Naive thymus-derived CD4-positive, alpha-beta T cell (primary cell): Measurements from ENCODE around the gene ZNF253. TPM values are rescaled to one million over a fixed set of nuclear protein-coding genes. Genes with fewer than 3 reads are reported as not detected.
"Not testable (repeated sequence)": the region's sequence is repeated elsewhere in the genome, so short reads cannot be mapped to it uniquely, and the experiment has no call there.

Source experiments
- ATAC-seq: fragments of 150-1000 bp; cut with Tn5 transposase; 2 replicates; pipeline ENCODE4 v1.10.0; 2021; ENCODE audit warnings: mild to moderate bottlenecking, moderate library complexity
- CTCF ChIA-PET: fragments of 350-600 bp; sonication (Branson Sonifier 250); formaldehyde crosslinking; loops from one replicate; lab custom pipeline; 2021; ENCODE audit warnings: antibody characterized with exemption; lab: Charles Lee
- POLR2A ChIA-PET: fragments of 350-600 bp; sonication (Branson Sonifier 250); formaldehyde crosslinking; loops from one replicate; lab custom pipeline; 2021; ENCODE audit warnings: antibody characterized with exemption, inconsistent platforms; lab: Charles Lee
- DNase-seq, 9 donors: peaks; one replicate each; pipeline versions ENCODE4 v3.0.0 to v3.0.0-alpha.2; 2020 to 2022; ENCODE audit warnings: mixed read lengths in 1 of 9
- H3K27ac ChIP-seq: one replicate; pipeline ENCODE4 v1.7.0; 2013; ENCODE audit warnings: mild to moderate bottlenecking, low read depth, low read length, moderate library complexity
- H3K27me3 ChIP-seq, 2 donors: one replicate each; pipeline ENCODE4 v1.7.0; 2013; ENCODE audit warnings: low read length in 2 of 2, mild to moderate bottlenecking in 2 of 2, moderate library complexity in 2 of 2; ENCODE audit not compliant: control insufficient read depth in 2 of 2, insufficient read depth in 2 of 2
- H3K36me3 ChIP-seq, 3 experiments: 1 replicate in 2 of 3; 2 replicates in 1 of 3; pipeline ENCODE4 v1.7.0; 2013; ENCODE audit warnings: low read length in 3 of 3, mild to moderate bottlenecking in 3 of 3, moderate library complexity in 1 of 3; ENCODE audit not compliant: insufficient read depth in 3 of 3, control insufficient read depth in 2 of 3
- H3K4me1 ChIP-seq, 2 donors: one replicate each; pipeline ENCODE4 v1.7.0; 2013; ENCODE audit warnings: low read length in 2 of 2, mild to moderate bottlenecking in 2 of 2, moderate library complexity in 1 of 2; ENCODE audit not compliant: control insufficient read depth in 2 of 2, insufficient read depth in 2 of 2
- H3K4me3 ChIP-seq: 2 replicates; pipeline ENCODE4 v1.7.0; 2013; ENCODE audit warnings: mild to moderate bottlenecking, low read length
- H3K9me3 ChIP-seq, 3 experiments: 1 replicate in 2 of 3; 2 replicates in 1 of 3; pipeline ENCODE4 v1.7.0; 2013; ENCODE audit warnings: low read length in 3 of 3; ENCODE audit not compliant: control insufficient read depth in 2 of 3
- H3K27ac Mint-ChIP-seq, 9 donors: one replicate each; pipeline ENCODE4 v1.8.0; 2020 to 2022; ENCODE audit warnings: mixed read lengths in 9 of 9, mild to moderate bottlenecking in 8 of 9, moderate library complexity in 5 of 9, inconsistent platforms in 2 of 9
- H3K27me3 Mint-ChIP-seq, 5 donors: one replicate each; pipeline ENCODE4 v1.8.0; 2021 to 2022; ENCODE audit warnings: mixed read lengths in 5 of 5, mild to moderate bottlenecking in 1 of 5
- H3K36me3 Mint-ChIP-seq, 5 donors: one replicate each; pipeline ENCODE4 v1.8.0; 2020 to 2022; ENCODE audit warnings: mixed read lengths in 5 of 5, mild to moderate bottlenecking in 3 of 5, inconsistent platforms in 1 of 5
- H3K4me1 Mint-ChIP-seq, 7 donors: one replicate each; pipeline ENCODE4 v1.8.0; 2020 to 2022; ENCODE audit warnings: mixed read lengths in 7 of 7, mild to moderate bottlenecking in 3 of 7, inconsistent platforms in 1 of 7
- H3K4me3 Mint-ChIP-seq, 10 donors: one replicate each; pipeline ENCODE4 v1.8.0; 2020 to 2022; ENCODE audit warnings: mild to moderate bottlenecking in 10 of 10, mixed read lengths in 10 of 10, moderate library complexity in 6 of 10, inconsistent platforms in 2 of 10
- H3K9me3 Mint-ChIP-seq, 11 donors: one replicate each; pipeline ENCODE4 v1.8.0; 2020 to 2022; ENCODE audit warnings: mixed read lengths in 11 of 11, mild to moderate bottlenecking in 4 of 11, inconsistent platforms in 1 of 11, moderate library complexity in 1 of 11
- intact Hi-C, 2 donors: fragments of 100-400 bp; cut with micrococcal nuclease; formaldehyde crosslinking; loops; one replicate each; pipeline ENCODE4 v1.15.1; 2023
- polyA plus RNA-seq, 2 donors: library from polyadenylated mRNA; unstranded; fragments of 300-500 nt; fragmentation: Illumina TruSeq; gene quantifications; one replicate each; pipeline ENCODE4 v1.2.3, GENCODE V29; 2021
- total RNA-seq, 6 experiments: library from RNA in 5 of 6; stranded (reverse) in 5 of 6; gene quantifications; 1 replicate in 5 of 6; 2 replicates in 1 of 6; pipeline ENCODE4 v1.2.3 and lab custom pipeline; 2021 to 2026

The ZNF253 gene
- total and polyA plus RNA-seq, 7 experiments from 2014 or later = 9.5 to 33.8 (median 14.8) TPM

GRCh38 chr19:19821976-19822375 is 43.7 kb upstream of the ZNF253 start:
- Mint-ChIP-seq H3K4me1 (peaks cover 6 to 50% (median 30%) of the 10 kb centered on the region in 7 donors), H3K4me3 (peak overlapping the region; percentile 97 to 100 (median 99)), H3K9me3 (peaks cover 0 to 62% (median 23%) of the 10 kb centered on the region in 11 donors), H3K27ac (peak overlapping the region; percentile 83 to 100 (median 100)), H3K36me3 (peaks cover 11 to 48% (median 45%) of the 10 kb centered on the region in 5 donors)
- peaks cover 14 to 26% of the 10 kb centered on the region in 2 donors for H3K4me1 ChIP-seq
- H3K27ac ChIP-seq = peak overlapping the region; percentile 98
- H3K4me3 ChIP-seq = peak overlapping the region; percentile 56
- peaks cover 0 to 15% (median 4%) of the 10 kb centered on the region in 3 experiments for H3K36me3 ChIP-seq
- not testable (repeated sequence) for ATAC-seq, DNase-seq, H3K9me3 ChIP-seq, H3K27me3 Mint-ChIP-seq, H3K27me3 ChIP-seq
- CTCF ChIA-PET = interaction anchor here (0.8 to 1.1 kb wide), 4 partner anchors 13 to 89 kb away, joined by 3 to 6 read pairs (median 4); partner anchors contain the start of genes ZNF14 and ZNF253
- POLR2A ChIA-PET = interaction anchor here (0.6 to 7.0 kb wide), 32 partner anchors 9 to 1684 kb away, joined by 3 to 130 read pairs (median 4); partner anchors contain the start of genes ATP13A1, ZNF101, ZNF14 and ZNF253
- intact Hi-C loops = loop anchor here (1.0 to 5.0 kb wide), 10 partner anchors 43 to 285 kb away; partner anchors contain the start of genes ATP13A1 (in 2 of the 2), ZNF101 (in 2 of the 2), ZNF14 (in 2 of the 2) and ZNF93 (in 2 of the 2)

- H3K27ac ChIP-seq = no peak overlapping the region
- DNase-seq (no peak), ATAC-seq (no peak)
- H3K27ac Mint-ChIP-seq = peak overlapping the region in 2 of 9 donors; percentile 4 to 39
- no peaks in the 10 kb centered on the region for H3K27me3 ChIP-seq
- no peaks in the 10 kb centered on the region for H3K9me3 ChIP-seq
- H3K27me3 Mint-ChIP-seq = no peaks in the 10 kb centered on the region
- H3K4me1 Mint-ChIP-seq = peaks cover 0 to 31% (median 20%) of the 10 kb centered on the region in 7 donors
- no peak overlapping the region for H3K4me3 ChIP-seq
- peaks cover 0 to 65% (median 35%) of the 10 kb centered on the region in 11 donors for H3K9me3 Mint-ChIP-seq
- CTCF ChIA-PET = no interaction called here
- H3K4me3 Mint-ChIP-seq = no peak overlapping the region
- H3K4me1 ChIP-seq = peaks cover 5 to 16% of the 10 kb centered on the region in 2 donors
- intact Hi-C loops = loop anchor here (5.0 kb wide), 2 partner anchors 92 to 287 kb away; partner anchors contain the start of genes CILP2 (in 1 of the 2) and ZNF14 (in 1 of the 2)
- POLR2A ChIA-PET = interaction anchor here (1.0 to 7.0 kb wide), 5 partner anchors 14 to 156 kb away, joined by 3 to 130 read pairs (median 8); partner anchors contain the start of genes ZNF101 and ZNF253
- peaks cover 0 to 10% (median 3%) of the 10 kb centered on the region in 3 experiments for H3K36me3 ChIP-seq
- H3K36me3 Mint-ChIP-seq = peaks cover 16 to 44% (median 30%) of the 10 kb centered on the region in 5 donors
Observed at GRCh38 chr19:19823916-19824315, 41.8 kb upstream of the ZNF253 start.

- CTCF ChIA-PET = no interaction called here
Observed at GRCh38 chr19:19826875-19827274, 38.8 kb upstream of the ZNF253 start.

GRCh38 chr19:19835560-19836038 is 30.1 kb upstream of the ZNF253 start:
- Histone ChIP-seq H3K4me1 (no peaks in the 10 kb centered on the region), H3K27me3 (no peaks in the 10 kb centered on the region), H3K9me3 (peaks cover 11 to 59% (median 26%) of the 10 kb centered on the region in 3 experiments), H3K36me3 (no peaks in the 10 kb centered on the region), H3K4me3 (no peak overlapping the region), H3K27ac (no peak overlapping the region)
- no peak overlapping the region for H3K27ac Mint-ChIP-seq
- peaks cover 6 to 25% (median 12%) of the 10 kb centered on the region in 5 donors for H3K36me3 Mint-ChIP-seq
- no peaks in the 10 kb centered on the region for H3K4me1 Mint-ChIP-seq
- intact Hi-C loops = no loop called here
- ATAC-seq (no peak), DNase-seq (no peak)
- H3K27me3 Mint-ChIP-seq = no peaks in the 10 kb centered on the region
- H3K4me3 Mint-ChIP-seq = no peak overlapping the region
- ChIA-PET CTCF (no interaction called here), POLR2A (no interaction called here)
- H3K9me3 Mint-ChIP-seq = peaks cover 11 to 83% (median 42%) of the 10 kb centered on the region in 11 donors

More at GRCh38 chr19:19826875-19827274, 38.8 kb upstream of the ZNF253 start:
- DNase-seq (no peak), ATAC-seq (no peak)
- H3K36me3 Mint-ChIP-seq = peaks cover 15 to 42% (median 16%) of the 10 kb centered on the region in 5 donors
- H3K27ac Mint-ChIP-seq = no peak overlapping the region
- peaks cover 0 to 4% of the 10 kb centered on the region in 2 donors for H3K4me1 ChIP-seq
- peaks cover 0 to 25% (median under 1%) of the 10 kb centered on the region in 3 experiments for H3K9me3 ChIP-seq
- no peaks in the 10 kb centered on the region for H3K27me3 Mint-ChIP-seq
- no peaks in the 10 kb centered on the region for H3K27me3 ChIP-seq
- H3K9me3 Mint-ChIP-seq = peaks cover 5 to 75% (median 48%) of the 10 kb centered on the region in 11 donors
- H3K4me3 Mint-ChIP-seq = no peak overlapping the region
- intact Hi-C loops = no loop called here
- peaks cover 0 to 5% (median 2%) of the 10 kb centered on the region in 7 donors for H3K4me1 Mint-ChIP-seq
- H3K36me3 ChIP-seq = no peaks in the 10 kb centered on the region
- H3K4me3 ChIP-seq = no peak overlapping the region
- POLR2A ChIA-PET = no interaction called here
- H3K27ac ChIP-seq = no peak overlapping the region

GRCh38 chr19:19847781-19848180 is 17.9 kb upstream of the ZNF253 start:
- intact Hi-C loops = no loop called here
- H3K4me1 Mint-ChIP-seq = no peaks in the 10 kb centered on the region
- H3K4me3 Mint-ChIP-seq = no peak overlapping the region
- peaks cover 0 to 16% (median 4%) of the 10 kb centered on the region in 11 donors for H3K9me3 Mint-ChIP-seq
- no peaks in the 10 kb centered on the region for H3K36me3 ChIP-seq
- H3K4me1 ChIP-seq = no peaks in the 10 kb centered on the region
- H3K9me3 ChIP-seq = no peaks in the 10 kb centered on the region
- H3K27me3 ChIP-seq = no peaks in the 10 kb centered on the region
- H3K4me3 ChIP-seq = no peak overlapping the region
- no peaks in the 10 kb centered on the region for H3K27me3 Mint-ChIP-seq
- H3K27ac Mint-ChIP-seq = no peak overlapping the region
- H3K36me3 Mint-ChIP-seq = peaks cover 0 to 8% (median 0%) of the 10 kb centered on the region in 5 donors
- CTCF ChIA-PET = no interaction called here
- POLR2A ChIA-PET = no interaction called here
- H3K27ac ChIP-seq = no peak overlapping the region
- no peak for DNase-seq
- ATAC-seq = no peak

GRCh38 chr19:19849056-19849455 is 16.6 kb upstream of the ZNF253 start:
- no peak for ATAC-seq
- Mint-ChIP-seq H3K4me3 (no peak overlapping the region), H3K9me3 (peaks cover 0 to 9% (median 0%) of the 10 kb centered on the region in 11 donors), H3K4me1 (no peaks in the 10 kb centered on the region), H3K27me3 (no peaks in the 10 kb centered on the region), H3K27ac (no peak overlapping the region), H3K36me3 (peaks cover 0 to 4% (median 0%) of the 10 kb centered on the region in 5 donors)
- POLR2A ChIA-PET = interaction anchor here (0.6 kb wide), 2 partner anchors 181 to 215 kb away, joined by 4 to 5 read pairs; no protein-coding TSS in a partner anchor
- no peak overlapping the region for H3K4me3 ChIP-seq
- H3K27me3 ChIP-seq = no peaks in the 10 kb centered on the region
- intact Hi-C loops = no loop called here
- no peak overlapping the region for H3K27ac ChIP-seq
- H3K9me3 ChIP-seq = no peaks in the 10 kb centered on the region
- H3K36me3 ChIP-seq = no peaks in the 10 kb centered on the region
- CTCF ChIA-PET = interaction anchor here (0.7 kb wide), 1 partner anchor 317 kb away, joined by 3 read pairs; no protein-coding TSS in a partner anchor
- no peaks in the 10 kb centered on the region for H3K4me1 ChIP-seq
- no peak for DNase-seq
